AG10803 (cell line): ENCODE data around the gene OR2K2.
"Not testable (repeated sequence)": the region's sequence is repeated elsewhere in the genome, so short reads cannot be mapped to it uniquely, and the experiment has no call there.

Experiments
- DNase-seq: peaks from one replicate; pipeline ENCODE4 v3.0.0; 2010; ENCODE audit warnings: low read depth
- H3K4me3 ChIP-seq: 2 replicates; pipeline ENCODE4 v1.5.1; 2011; ENCODE audit warnings: mild to moderate bottlenecking, low read length, control low read depth
- CTCF ChIP-seq: conservative IDR thresholded peaks from 2 replicates; pipeline ENCODE4 v1.5.1; 2011; ENCODE audit warnings: mild to moderate bottlenecking, low read length, control low read depth, inconsistent platforms

Gene OR2K2

DNA sequence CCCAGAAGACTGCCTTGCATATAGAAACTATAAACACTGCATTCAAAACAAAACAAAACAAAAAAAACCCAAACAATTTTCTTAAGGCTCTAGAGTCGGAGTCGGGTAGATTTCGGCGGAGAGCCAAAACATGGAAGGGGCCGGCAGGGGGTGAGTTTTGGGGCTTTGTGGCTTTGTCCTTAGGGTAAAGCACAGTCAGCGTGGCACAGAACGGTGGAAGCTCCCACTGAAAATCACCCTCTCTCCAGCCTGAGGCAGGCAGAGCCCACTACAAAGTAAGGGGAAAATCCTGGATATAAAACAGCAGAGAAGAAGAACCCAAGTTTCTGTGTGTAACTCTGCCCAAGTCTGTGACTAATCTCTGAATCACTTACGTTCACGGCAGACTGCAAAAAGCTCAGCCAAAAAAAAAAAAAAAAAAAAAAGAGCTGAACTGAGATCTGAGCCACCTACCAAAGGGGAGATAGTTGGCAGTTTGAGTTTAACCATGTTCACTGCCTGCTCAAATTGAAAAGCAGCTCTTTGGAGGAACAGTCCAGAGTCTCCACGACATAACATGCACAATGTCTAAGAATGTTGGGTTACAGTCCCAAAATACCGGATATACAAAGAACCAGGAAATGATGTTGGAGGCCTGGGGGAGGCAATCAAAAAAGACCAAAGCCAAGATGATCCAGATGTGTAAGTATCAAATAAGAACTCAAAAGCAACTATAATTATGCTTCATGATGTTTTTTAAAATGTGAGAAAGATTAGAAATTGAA is 26.6 kb upstream of the OR2K2 start:
- peak; percentile 87 for DNase-seq
- peak overlapping the region; percentile 56 for H3K4me3 ChIP-seq
- 0 out of 2 replicates have a peak, but pooled peaks have one; percentile 14 for TF ChIP-seq CTCF

DNA sequence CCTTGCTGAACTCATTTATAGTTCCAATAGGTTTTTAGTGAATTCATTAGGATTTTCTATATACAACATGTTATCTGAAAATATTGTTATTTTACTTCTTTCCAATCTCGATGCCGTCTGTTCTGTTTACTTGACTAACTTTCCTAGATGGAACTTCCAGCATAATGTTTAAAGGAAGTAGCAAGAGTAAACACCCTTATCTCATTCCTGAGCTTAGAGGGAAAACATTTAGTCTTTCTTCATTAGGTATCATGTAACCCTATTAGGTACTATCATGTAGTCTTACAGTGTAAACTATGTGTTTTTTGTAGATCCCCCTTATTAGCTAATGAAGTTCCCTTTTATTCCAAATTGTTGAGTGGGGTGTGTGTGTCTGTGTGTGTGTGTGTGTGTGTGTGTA is 22.5 kb upstream of the OR2K2 start:
- H3K4me3 ChIP-seq = no peak overlapping the region
- TF ChIP-seq CTCF = no peak
- no peak for DNase-seq

- H3K4me3 ChIP-seq = no peak overlapping the region
- TF ChIP-seq CTCF = no peak
- DNase-seq = no peak
These were observed 20.5 kb upstream of the OR2K2 start for GRCh38 chr9:111350556-111350955.

DNA sequence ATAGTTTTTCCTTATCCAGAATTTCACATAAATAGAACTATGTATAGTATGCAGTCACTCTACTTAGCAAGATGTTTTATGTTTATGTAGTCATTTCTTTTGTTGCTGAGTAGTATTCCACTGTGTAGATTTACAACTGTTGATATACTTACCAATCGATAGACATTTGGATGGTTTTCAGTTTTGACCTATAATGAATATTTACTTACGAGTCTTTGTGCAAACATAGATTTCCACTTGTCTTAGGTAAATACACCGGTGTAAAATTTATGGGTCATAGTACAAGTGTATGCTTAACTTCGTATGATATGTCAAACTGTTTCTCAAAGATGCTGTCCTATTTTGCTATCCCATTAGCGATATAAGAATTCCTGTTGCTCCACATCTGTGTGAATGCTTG is 19.7 kb upstream of the OR2K2 start:
- H3K4me3 ChIP-seq = no peak overlapping the region
- no peak for DNase-seq
- no peak for TF ChIP-seq CTCF

DNA sequence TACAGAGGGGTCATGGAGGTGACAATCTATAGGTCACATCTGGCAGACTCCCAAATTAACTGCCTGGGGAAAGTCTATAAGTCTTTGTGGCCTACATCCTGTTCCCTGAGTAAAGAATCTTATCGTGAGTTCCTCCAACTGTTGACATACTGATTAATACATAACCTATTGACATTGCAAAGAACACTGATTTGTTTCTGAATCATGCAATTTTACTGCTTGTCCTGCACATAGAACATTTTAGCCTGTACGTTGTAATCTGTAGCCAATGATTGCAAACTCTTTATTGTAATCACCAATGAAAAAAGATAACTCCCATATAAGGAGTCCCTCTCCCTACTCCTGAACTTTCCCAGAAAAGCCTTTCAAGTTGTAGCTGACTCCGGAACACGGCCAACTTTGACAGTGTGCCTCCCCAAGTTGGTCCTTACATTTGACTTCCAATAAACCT is 18.8 kb upstream of the OR2K2 start:
- H3K4me3 ChIP-seq = no peak overlapping the region
- no peak for TF ChIP-seq CTCF
- no peak for DNase-seq

- DNase-seq = not testable (repeated sequence)
These were observed 4.4 kb upstream of the OR2K2 start for GRCh38 chr9:111334318-111334863.

DNA sequence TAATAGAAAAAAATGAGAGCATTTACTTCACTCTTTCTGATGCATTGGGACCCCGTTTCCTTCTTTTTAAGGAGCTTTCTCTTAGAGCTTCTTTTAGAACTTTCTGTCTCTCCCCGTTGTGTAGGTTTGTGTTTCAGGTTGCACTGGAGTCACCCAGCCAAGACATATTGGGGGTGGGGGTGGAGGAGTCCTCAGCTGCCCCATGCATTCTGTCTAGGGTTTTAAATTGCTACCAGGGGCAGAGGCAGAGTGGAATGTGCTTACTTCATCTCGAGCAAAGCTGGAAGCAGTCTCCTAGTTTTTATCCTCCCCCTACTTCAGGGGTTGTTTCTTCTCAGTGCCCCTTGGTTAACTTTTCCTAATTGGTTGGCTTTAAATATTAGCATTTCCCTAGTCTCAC is 9.4 kb downstream of the OR2K2 start:
- no peak for TF ChIP-seq CTCF
- no peak for DNase-seq

More at GRCh38 chr9:111334318-111334863, 4.4 kb upstream of the OR2K2 start:
- not testable (repeated sequence) for H3K4me3 ChIP-seq

More for the DNA sequence above, 9.4 kb downstream of the OR2K2 start:
- H3K4me3 ChIP-seq = no peak overlapping the region
